Measurements from ENCODE around the gene VTI1A. TPM values are rescaled to one million over a fixed set of nuclear protein-coding genes. Genes with fewer than 3 reads are reported as not detected.

The VTI1A gene
- total RNA-seq, 2 donors from 2014 or later = 21.0 to 29.6 TPM

DNA sequence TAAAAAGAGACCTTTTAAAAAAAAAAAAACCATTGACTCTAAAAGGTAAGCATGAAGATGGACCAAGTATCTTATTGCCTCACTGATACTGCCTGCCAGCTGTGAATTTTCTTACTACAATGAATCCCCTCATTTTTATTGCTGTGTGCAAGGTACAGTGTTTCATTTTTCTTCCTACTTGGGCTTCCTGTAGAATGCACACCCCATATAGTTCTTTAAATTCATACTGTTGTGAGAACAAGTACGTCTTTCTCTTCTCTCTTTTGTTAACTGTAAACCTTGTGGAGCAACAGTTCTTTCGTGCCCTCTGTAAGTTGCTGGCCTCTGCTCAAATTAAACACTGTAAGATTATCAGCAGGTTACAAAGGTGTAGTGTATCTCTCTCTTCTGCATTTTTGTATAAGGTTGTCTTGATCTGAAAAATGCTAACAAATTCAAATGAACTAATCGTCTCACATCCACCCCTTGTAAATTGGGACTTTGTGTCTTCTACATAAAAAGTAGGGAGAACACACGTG lies 105.6 kb downstream of the VTI1A start:
- DNase-seq (ENCODE audit: low spot score) = no peak
- Histone ChIP-seq H3K4me3 (no peak overlapping the region), H3K27ac (no peak overlapping the region), H3K27me3 (no peaks in the 10 kb centered on the region), H3K9me3 (no peaks in the 10 kb centered on the region), H3K4me1 (no peaks in the 10 kb centered on the region), H3K36me3 (no peaks in the 10 kb centered on the region)
- TF ChIP-seq, protein P1, sequence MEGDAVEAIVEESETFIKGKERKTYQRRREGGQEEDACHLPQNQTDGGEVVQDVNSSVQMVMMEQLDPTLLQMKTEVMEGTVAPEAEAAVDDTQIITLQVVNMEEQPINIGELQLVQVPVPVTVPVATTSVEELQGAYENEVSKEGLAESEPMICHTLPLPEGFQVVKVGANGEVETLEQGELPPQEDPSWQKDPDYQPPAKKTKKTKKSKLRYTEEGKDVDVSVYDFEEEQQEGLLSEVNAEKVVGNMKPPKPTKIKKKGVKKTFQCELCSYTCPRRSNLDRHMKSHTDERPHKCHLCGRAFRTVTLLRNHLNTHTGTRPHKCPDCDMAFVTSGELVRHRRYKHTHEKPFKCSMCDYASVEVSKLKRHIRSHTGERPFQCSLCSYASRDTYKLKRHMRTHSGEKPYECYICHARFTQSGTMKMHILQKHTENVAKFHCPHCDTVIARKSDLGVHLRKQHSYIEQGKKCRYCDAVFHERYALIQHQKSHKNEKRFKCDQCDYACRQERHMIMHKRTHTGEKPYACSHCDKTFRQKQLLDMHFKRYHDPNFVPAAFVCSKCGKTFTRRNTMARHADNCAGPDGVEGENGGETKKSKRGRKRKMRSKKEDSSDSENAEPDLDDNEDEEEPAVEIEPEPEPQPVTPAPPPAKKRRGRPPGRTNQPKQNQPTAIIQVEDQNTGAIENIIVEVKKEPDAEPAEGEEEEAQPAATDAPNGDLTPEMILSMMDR (IDR thresholded peaks at IDR 0.05) = no peak

- Histone ChIP-seq H3K9me3 (no peaks in the 10 kb centered on the region), H3K36me3 (no peaks in the 10 kb centered on the region), H3K27ac (no peak overlapping the region), H3K4me3 (no peak overlapping the region), H3K4me1 (no peaks in the 10 kb centered on the region), H3K27me3 (no peaks in the 10 kb centered on the region)
- TF ChIP-seq, protein P1 (IDR thresholded peaks at IDR 0.05) = no peak
- DNase-seq (ENCODE audit: low spot score) = no peak
Observed at GRCh38 chr10:112553315-112553714, 106.3 kb downstream of the VTI1A start.

DNA sequence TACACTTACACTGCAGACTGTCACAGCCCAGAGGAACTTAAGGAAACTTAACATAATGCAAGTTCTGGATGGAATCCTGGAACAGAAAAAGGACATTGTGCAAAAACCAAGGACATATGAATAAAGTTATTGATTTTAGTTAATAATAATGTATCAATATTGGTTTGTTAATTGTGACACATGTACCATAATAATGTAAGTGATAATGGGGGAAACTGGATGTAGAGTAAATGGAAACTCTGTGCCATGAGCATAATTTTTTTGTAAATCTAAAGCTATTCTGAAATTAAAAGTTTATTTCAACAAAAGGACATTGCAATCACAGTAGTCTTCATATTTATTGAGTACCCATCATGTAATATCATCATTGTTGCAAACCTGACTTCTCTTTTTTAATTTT lies 107.2 kb downstream of the VTI1A start:
- TF ChIP-seq, protein P1 (IDR thresholded peaks at IDR 0.05) = no peak
- DNase-seq (ENCODE audit: low spot score) = no peak
- no peak overlapping the region for H3K4me3 ChIP-seq

DNA sequence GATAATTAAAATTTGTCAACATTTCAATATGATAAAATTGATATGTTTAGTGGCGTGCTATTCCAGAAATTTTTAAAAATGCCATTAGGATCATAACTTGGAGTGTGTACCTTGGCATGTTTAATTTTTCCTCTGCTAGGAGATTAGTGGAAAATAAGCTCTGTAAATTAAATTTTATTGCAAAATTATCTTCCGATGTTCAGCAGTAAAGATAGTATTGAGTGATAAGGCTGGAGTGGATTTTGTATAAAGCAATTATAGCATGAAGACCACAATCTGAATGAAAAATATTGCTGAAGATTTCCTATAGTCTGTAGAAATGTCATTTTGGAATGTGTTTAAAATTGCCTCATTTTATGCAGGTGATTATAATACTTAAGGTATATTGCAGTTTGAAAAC lies 110.2 kb downstream of the VTI1A start:
- Histone ChIP-seq H3K9me3 (no peaks in the 10 kb centered on the region), H3K4me1 (no peaks in the 10 kb centered on the region), H3K27me3 (no peaks in the 10 kb centered on the region), H3K27ac (no peak overlapping the region), H3K36me3 (no peaks in the 10 kb centered on the region), H3K4me3 (no peak overlapping the region)
- TF ChIP-seq, protein P1 (IDR thresholded peaks at IDR 0.05) = no peak
- DNase-seq (ENCODE audit: low spot score) = no peak

More for the DNA sequence above, 107.2 kb downstream of the VTI1A start:
- H3K27ac ChIP-seq = no peak overlapping the region
- H3K9me3 ChIP-seq = no peaks in the 10 kb centered on the region
- no peaks in the 10 kb centered on the region for H3K27me3 ChIP-seq
- no peaks in the 10 kb centered on the region for H3K36me3 ChIP-seq
- no peaks in the 10 kb centered on the region for H3K4me1 ChIP-seq

DNA sequence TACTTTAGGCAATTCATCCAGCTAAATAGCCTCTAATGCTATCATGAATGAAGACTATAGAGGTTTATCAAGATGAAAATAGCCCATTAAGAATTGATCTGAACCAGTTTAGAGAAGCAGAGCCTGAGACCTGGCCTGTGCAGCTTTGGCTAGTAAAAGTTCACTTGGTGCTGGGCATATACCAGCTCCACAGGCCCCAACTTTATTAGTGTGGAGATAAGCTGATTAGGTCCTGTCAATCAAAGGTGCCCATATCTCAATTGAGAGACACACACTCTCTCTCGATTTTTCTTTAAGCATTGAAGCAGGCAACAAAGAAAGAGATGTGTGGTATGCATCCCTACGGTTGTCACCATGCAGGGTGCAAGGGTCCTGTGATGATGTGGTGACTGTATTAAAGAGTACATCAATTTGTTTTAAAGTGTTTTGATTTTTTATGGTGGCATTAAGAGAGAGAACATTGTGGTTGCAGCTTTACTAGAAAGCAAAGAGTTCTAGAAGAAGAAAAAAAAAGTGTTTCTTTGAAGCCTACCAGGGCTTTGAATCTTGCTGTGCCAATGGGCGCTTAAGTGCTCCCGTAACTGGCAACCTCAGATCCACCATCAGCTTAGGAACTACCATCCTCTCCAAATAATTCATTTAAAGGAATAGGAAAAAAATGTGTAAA lies 111.6 kb downstream of the VTI1A start:
- Histone ChIP-seq H3K4me3 (no peak overlapping the region), H3K27me3 (no peaks in the 10 kb centered on the region), H3K9me3 (no peaks in the 10 kb centered on the region), H3K27ac (no peak overlapping the region), H3K36me3 (no peaks in the 10 kb centered on the region), H3K4me1 (no peaks in the 10 kb centered on the region)
- no peak for DNase-seq (ENCODE audit: low spot score)
- TF ChIP-seq, protein P1 (IDR thresholded peaks at IDR 0.05) = no peak

- TF ChIP-seq, protein P1 (IDR thresholded peaks at IDR 0.05) = no peak
- Histone ChIP-seq H3K36me3 (no peaks in the 10 kb centered on the region), H3K27ac (no peak overlapping the region)
Observed at GRCh38 chr10:112559349-112559748, 112.3 kb downstream of the VTI1A start.

More at GRCh38 chr10:112559349-112559748, 112.3 kb downstream of the VTI1A start:
- Histone ChIP-seq H3K4me3 (no peak overlapping the region), H3K27me3 (no peaks in the 10 kb centered on the region), H3K9me3 (no peaks in the 10 kb centered on the region), H3K4me1 (no peaks in the 10 kb centered on the region)
- DNase-seq (ENCODE audit: low spot score) = no peak

All from right atrium auricular region (tissue), 2 donors.